Measurements from ENCODE around the gene OTOG. TPM values are rescaled to one million over a fixed set of nuclear protein-coding genes. Genes with fewer than 3 reads are reported as not detected.

The OTOG gene
- total and polyA plus RNA-seq, 11 donors = not detected

DNA sequence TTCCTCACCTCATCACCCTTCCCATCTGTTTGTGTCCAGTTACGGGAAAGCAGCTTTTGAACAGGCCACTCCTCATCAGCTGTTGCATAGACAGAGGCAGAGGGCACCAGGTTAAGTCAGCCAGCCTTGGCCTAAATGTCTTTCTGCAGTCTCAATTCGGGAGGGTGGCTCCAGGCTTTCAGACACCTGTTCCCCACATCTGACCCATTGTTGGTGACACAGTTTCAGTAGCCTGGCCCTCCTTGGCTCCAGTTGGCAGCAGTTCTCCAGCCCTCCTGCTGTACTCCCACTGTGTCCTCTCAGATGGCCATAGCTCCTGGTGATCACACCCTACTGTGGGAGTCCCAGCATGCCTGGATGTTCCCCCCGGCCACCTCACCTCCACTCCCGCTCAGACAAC is 101.5 kb downstream of the OTOG start:
- Histone ChIP-seq H3K4me3 (no peak overlapping the region), H3K9me3 (peaks cover 0 to 10% (median 0%) of the 10 kb centered on the region in 12 donors), H3K27ac (no peak overlapping the region), H3K36me3 (no peaks in the 10 kb centered on the region), H3K27me3 (peaks cover 0 to 14% (median 6%) of the 10 kb centered on the region in 9 donors), H3K4me1 (no peaks in the 10 kb centered on the region)
- DNase-seq = no peak
- intact Hi-C loops (cut with DNase I) = no loop called here
- TF ChIP-seq POLR2A (IDR thresholded peaks at IDR 0.05) = no peak
- TF ChIP-seq, protein P1, sequence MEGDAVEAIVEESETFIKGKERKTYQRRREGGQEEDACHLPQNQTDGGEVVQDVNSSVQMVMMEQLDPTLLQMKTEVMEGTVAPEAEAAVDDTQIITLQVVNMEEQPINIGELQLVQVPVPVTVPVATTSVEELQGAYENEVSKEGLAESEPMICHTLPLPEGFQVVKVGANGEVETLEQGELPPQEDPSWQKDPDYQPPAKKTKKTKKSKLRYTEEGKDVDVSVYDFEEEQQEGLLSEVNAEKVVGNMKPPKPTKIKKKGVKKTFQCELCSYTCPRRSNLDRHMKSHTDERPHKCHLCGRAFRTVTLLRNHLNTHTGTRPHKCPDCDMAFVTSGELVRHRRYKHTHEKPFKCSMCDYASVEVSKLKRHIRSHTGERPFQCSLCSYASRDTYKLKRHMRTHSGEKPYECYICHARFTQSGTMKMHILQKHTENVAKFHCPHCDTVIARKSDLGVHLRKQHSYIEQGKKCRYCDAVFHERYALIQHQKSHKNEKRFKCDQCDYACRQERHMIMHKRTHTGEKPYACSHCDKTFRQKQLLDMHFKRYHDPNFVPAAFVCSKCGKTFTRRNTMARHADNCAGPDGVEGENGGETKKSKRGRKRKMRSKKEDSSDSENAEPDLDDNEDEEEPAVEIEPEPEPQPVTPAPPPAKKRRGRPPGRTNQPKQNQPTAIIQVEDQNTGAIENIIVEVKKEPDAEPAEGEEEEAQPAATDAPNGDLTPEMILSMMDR (IDR thresholded peaks at IDR 0.05) = no peak
- ATAC-seq = no peak
- WGBS, 4 donors = 67 to 82% (median 78%) methylated on average over 4 of the region's 4 CpGs

DNA sequence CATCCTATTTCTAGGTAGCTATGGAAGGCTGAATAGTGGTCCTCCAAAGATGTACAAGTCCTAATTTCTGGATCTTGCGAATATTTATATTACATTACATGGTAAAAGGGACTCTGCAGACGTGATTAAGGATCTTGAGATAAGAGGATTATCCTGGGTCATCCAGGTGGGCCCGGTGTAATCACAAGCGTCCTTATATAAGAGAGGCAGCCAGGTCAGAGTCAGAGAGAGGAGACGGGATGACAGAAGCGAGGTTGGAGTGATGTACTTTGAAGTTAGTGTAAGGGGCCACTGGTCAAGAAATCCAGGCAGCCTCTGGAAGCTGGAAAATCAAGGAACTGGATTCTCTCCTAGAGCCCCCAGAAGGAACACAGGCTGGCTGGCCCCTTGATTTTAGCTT is 102.2 kb downstream of the OTOG start:
- intact Hi-C loops (cut with DNase I) = no loop called here
- ATAC-seq (no peak), DNase-seq (no peak)
- WGBS, 4 donors = 58 to 62% (median 61%) methylated on average over 6 of the region's 6 CpGs
- Histone ChIP-seq H3K27ac (no peak overlapping the region), H3K27me3 (peaks cover 0 to 14% (median 6%) of the 10 kb centered on the region in 9 donors), H3K4me3 (no peak overlapping the region), H3K9me3 (peaks cover 0 to 10% (median 0%) of the 10 kb centered on the region in 12 donors), H3K4me1 (no peaks in the 10 kb centered on the region), H3K36me3 (no peaks in the 10 kb centered on the region)
- no peak for TF ChIP-seq POLR2A (IDR thresholded peaks at IDR 0.05)
- TF ChIP-seq, protein P1 (IDR thresholded peaks at IDR 0.05) = no peak

DNA sequence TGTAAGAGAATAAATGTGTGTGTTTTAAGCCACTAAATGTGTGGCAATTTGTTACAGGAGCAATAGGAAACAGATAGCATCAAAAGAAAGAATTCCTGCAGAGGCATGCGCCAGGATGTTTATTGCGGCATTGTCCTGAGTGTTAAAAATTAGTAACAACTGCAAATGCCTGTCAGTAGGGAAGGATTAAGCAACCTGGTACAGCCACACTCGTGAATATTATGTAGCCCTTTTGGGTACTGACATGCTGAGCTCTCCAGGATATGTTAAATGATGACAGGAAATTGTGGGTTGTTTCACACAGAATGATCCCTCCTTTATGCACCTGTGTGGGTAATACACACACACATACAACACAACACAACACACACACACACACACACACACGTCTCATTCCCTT is 102.6 kb downstream of the OTOG start:
- H3K4me3 ChIP-seq = no peak overlapping the region
- peaks cover 0 to 11% (median 0%) of the 10 kb centered on the region in 12 donors for H3K9me3 ChIP-seq
- H3K4me1 ChIP-seq = no peaks in the 10 kb centered on the region
- TF ChIP-seq, protein P1 (IDR thresholded peaks at IDR 0.05) = no peak
- TF ChIP-seq POLR2A (IDR thresholded peaks at IDR 0.05) = no peak
- 53 to 62% (median 57%) methylated on average over 4 of the region's 4 CpGs for WGBS, 4 donors
- intact Hi-C loops (cut with DNase I) = no loop called here
- no peak for DNase-seq
- no peak for ATAC-seq
- no peak overlapping the region for H3K27ac ChIP-seq
- no peaks in the 10 kb centered on the region for H3K36me3 ChIP-seq
- peaks cover 0 to 14% (median 6%) of the 10 kb centered on the region in 9 donors for H3K27me3 ChIP-seq

DNA sequence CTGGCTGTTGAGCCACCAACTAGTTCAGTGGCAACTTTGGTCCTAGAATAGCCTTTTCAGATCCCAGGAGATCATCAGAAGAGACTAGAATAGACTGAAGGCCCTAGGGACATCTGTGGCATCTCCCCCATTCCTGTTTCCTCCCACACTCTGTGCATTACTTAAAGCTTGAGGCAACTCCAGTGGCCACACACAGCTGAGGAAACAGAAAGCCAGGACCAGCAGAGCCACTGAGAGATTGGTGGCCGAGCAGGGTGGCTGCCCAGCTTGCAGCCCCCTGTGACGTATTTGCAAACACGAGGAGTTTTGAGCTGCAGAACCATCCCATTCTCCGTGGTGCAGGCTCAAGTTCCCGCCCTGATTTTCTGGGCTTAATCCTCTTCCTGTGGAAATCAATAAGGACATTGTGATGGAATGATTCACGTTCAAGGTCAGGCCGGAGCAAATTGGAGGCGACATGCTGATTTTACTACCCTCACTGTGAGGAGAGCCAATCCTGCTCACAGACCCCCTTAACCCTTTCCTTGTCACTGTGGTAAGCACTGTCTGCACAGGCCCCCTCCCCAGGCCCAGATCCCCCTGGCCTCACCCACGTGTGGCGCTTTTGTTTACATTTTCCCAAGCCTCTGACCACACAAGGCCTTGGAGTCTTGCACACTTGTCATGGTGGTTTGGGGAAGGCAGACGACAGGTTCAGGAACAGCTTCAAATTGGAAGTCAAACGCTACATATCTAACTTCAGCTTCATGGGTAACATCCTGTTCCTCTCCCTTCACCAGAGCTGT is 103.3 kb downstream of the OTOG start:
- Histone ChIP-seq H3K4me1 (no peaks in the 10 kb centered on the region), H3K4me3 (no peak overlapping the region), H3K27ac (no peak overlapping the region), H3K27me3 (peaks cover 0 to 14% (median 6%) of the 10 kb centered on the region in 9 donors), H3K9me3 (peaks cover 0 to 17% (median 2%) of the 10 kb centered on the region in 12 donors), H3K36me3 (no peaks in the 10 kb centered on the region)
- 24 to 43% (median 32%) methylated on average over 10 to 12 of the region's 12 CpGs for WGBS, 4 donors
- intact Hi-C loops (cut with DNase I) = no loop called here
- TF ChIP-seq, protein P1 (IDR thresholded peaks at IDR 0.05) = no peak
- no peak for TF ChIP-seq POLR2A (IDR thresholded peaks at IDR 0.05)
- ATAC-seq (no peak), DNase-seq (no peak)
